Measurements from ENCODE around the gene DNAJA2.
A peak's percentile ranks its signal among the peaks of the same experiment; 100 is the strongest.
"Not testable (repeated sequence)": the region's sequence is repeated elsewhere in the genome, so short reads cannot be mapped to it uniquely, and the experiment has no call there.

The DNAJA2 gene

GRCh38 chr16:46975165-46975564 lies 1.7 kb upstream of the DNAJA2 start:
- no peak for DNase-seq (ENCODE audit: low spot score)

- peak; percentile 12 for DNase-seq (ENCODE audit: low spot score)
Measured at GRCh38 chr16:46974352-46974751, 878 bp upstream of the DNAJA2 start.

GRCh38 chr16:46973996-46974324 lies 486 bp upstream of the DNAJA2 start:
- DNase-seq (ENCODE audit: low spot score), result no peak

GRCh38 chr16:46972429-46973206 lies 856 bp downstream of the DNAJA2 start:
- peak; percentile 57 for DNase-seq (ENCODE audit: low spot score)

DNA sequence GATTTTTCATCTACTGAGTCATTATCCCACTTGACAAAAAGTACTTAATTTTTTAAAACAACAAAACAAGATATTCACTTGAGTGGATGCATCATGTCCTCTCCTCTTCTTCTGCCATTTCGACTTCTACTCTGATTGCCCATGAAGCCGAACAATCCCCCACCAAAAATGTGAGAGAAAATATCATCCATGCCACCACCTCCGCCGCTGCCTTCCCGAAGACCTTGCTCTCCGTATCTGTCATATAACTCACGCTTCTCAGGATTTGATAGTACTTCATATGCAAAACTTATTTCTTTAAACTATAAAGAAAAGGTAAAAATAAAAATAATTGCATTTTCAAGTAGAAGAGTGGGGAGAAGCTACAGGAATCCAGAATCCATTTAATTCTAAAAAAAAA lies 2.2 kb downstream of the DNAJA2 start:
- no peak for DNase-seq (ENCODE audit: low spot score)

GRCh38 chr16:46970089-46970488 lies 3.4 kb downstream of the DNAJA2 start:
- no peak for DNase-seq (ENCODE audit: low spot score)

DNA sequence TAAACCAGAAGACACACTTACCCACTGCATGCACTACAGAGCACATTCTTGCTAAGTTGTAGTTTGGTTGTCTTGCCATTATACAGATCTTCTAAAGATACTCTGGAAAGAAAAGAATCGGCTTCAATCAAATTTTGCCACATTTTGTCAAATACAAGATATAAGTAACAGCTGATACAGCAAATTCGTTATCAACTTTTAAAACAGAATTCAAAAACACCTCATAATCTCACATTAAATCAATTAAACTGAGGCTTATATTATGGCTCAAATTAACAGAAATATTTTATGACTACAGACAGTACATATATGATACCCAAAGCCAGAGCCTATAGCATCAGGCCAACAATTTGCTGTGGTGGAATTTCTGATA lies 5.4 kb downstream of the DNAJA2 start:
- DNase-seq (ENCODE audit: low spot score), result no peak

- no peak for DNase-seq (ENCODE audit: low spot score)
Measured at GRCh38 chr16:46962629-46963028, 10.8 kb downstream of the DNAJA2 start.

GRCh38 chr16:46961373-46962353 lies 11.8 kb downstream of the DNAJA2 start:
- DNase-seq (ENCODE audit: low spot score), result peak; percentile 27

DNA sequence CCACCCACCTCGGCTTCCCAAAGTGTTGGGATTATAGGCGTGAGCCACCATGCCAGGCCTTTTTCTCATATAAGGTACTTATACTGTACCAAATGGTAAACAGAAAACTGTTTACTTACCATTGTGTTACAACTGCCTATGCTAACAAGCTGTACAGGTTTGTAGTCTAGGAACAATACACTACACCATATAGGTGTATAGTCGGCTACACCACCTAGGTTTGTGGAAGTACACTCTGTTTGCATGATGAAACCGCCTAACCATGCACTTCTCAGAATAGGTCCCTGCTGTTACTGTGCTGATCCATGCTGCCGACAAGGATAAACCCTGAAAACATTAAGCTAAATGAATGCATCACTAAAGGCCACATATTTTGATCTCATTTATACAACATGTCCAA lies 18.9 kb downstream of the DNAJA2 start:
- DNase-seq (ENCODE audit: low spot score), result no peak

DNA sequence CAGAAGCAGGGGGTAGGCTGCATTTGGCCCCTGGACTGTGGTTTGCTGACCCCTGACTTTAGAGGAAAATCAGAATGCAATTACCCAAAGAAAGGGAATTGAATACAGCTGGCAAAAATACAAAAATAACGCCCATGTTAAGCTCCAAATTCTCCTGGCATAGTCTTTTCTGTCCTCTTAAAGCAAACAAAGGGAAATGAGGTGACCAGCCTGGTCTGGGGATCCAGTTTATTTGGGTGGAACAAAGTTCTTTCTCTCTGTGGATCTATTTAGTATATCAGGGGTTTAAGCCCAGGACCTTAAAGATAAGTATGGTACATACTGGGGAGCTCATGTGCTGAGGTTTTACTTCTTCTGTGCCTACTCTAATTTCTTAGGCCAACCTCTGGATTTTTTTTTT lies 23.5 kb downstream of the DNAJA2 start:
- no peak for DNase-seq (ENCODE audit: low spot score)

DNA sequence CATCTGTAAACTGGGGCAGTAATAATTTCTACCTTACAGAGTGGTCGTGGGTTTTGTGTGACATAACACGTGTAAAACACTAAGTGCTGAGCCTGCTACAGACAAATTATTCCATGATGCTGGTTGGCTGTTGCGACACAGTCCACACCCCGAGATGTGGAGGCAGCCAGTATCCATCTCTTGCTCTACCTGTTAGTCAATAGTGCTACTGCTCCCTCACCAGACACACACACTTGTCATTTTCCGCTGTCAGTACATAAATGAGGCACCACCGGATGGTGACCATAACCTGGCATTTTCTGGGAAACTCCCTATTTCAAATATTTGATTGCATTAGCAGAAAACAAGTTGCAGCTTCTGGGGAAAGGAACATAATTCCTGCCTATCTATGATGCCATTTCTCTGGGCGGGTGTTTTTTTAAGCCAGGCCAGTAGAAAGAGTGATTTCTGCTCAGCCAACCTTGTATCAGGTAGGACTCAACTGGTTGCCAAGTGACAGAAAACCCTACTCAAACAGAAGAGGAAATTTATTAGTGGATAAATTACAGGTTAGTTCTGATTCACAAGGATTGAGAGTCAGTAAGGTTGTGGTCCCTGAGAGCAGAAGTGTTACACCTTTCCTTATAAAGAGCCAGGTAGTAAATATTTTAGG lies 24.1 kb downstream of the DNAJA2 start:
- DNase-seq (ENCODE audit: low spot score), result no peak

DNA sequence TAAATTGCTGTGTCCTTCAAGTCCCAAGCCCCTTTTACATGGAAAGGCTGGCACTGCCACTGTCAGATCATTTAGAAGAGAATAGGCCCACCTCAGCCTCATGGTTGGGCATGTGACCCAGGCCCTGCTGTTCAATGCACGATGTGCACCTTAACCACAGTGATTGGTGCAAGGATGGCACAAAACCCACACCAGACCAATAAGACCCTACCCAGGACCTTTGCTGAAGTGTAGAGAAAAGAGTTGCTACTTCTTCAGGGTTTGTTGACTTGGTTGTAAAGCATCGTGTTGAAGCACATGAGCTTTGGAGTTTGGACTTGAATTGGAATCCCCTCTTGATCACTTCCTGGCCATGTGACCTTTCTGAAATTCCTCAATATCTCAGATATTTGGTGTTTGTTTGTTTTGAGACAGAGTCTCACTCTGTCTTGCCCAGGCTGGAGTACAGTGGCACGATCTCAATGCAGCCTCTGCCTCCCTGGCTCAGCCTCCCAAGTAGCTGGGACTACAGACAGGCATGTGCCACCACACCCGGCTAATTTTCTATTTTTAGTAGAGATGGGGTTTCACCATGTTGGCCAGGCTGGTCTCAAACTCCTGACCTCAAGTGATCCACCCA lies 24.8 kb downstream of the DNAJA2 start:
- DNase-seq (ENCODE audit: low spot score), result no peak

DNA sequence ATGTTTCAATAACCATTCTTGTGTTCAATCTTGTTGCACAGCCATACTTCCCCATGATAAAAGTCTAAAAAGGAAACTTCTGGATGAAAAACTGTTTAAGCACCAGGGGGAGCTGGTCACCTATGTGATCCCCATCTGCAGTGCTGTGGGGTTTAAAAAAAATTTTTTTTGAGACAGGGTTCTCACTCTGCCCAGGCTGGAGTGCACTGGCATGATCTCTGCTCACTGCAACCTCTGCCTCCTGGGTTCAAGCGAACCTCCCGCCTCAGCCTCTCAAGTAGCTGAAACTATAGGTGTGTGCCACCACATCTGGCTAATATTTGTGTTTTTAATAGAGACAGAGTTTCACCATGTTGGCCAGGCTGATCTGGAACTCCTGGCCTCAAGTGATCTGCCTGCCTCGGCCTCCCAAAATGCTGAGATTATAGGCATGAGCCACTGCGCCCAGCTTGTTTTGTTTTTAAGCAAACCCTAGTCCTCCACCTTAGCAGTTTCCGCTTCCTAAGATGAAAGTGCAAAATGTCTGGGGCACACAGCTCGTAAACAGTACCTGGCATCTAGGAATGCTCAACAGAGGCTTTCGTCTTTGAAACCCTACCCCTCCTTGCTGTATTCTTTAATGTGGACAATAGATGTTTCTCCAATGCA lies 25.4 kb downstream of the DNAJA2 start:
- DNase-seq (ENCODE audit: low spot score), result no peak

- DNase-seq (ENCODE audit: low spot score), result not testable (repeated sequence)
Measured at GRCh38 chr16:46944713-46945112, 28.8 kb downstream of the DNAJA2 start.

GRCh38 chr16:46937536-46937935 lies 35.9 kb downstream of the DNAJA2 start:
- DNase-seq (ENCODE audit: low spot score), result no peak

GRCh38 chr16:46932802-46933201 lies 40.7 kb downstream of the DNAJA2 start:
- DNase-seq (ENCODE audit: low spot score), result no peak

GRCh38 chr16:46930861-46931260 lies 42.6 kb downstream of the DNAJA2 start:
- no peak for DNase-seq (ENCODE audit: low spot score)

DNA sequence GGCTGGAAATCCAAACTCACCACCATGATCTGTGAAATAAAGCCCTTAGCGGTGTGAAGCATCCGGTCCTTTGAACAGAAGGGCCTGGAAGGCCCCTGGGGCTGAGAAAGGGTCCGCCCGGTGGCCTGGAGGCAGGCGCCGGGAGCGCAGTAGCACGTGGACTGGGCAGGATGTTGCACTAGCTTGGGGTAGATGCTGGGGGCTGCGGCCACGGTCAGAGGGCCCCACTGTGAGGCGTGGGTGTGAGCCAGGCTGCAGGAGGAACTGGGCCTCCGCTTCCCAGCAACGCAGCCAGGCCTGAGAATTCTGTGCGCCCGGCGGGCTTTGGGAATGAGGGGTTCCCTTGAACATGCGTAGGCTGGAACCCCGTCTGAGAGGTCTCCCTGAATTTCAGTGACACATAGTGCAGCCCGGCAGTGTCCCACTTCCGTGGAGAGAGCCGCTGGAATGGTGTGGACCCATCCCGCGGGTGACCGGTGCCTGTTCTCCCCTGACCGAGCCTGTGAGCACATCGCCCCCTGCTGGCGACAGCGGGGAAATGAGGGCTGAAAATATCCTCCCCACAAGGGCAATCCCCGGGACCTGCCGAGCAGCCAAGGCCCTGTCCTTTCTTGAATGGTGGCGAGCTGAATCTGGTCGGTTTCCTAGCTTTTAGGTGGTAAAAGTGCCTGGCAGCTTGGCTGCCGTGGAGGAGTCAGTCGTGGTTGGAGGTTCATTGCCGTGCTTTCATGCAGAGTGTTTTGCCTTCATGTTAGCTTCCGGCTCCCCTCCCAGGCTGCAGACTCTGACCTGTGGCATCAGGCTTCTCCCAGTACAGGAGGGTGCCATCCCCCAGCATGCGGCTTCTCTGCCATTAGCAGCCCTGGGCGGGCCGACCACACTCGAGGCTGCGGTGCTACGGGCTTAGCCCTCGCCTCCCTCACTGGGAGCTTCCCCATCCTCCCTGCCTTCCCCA lies 43.8 kb downstream of the DNAJA2 start:
- DNase-seq (ENCODE audit: low spot score), result peak; percentile 88

DNA sequence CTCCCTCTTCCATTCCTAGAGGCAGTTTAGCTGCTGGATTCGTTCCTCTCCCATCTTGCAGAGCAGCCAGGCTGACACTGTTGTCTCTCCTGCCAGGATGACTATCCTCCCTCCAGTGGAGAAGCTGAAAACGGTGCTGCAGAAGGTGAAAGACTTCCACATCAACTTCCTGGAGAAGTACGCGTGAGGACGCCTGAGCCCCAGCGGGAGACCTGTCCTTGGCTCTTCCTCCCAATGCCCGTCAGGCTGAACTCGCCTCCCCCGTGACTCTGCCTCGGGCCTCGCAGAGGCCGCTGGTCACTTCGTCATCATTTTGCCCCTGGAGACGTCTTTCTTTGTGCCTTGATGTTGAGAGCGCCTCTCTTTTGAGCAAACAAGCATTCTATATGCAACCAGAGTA lies 44.7 kb downstream of the DNAJA2 start:
- no peak for DNase-seq (ENCODE audit: low spot score)

DNA sequence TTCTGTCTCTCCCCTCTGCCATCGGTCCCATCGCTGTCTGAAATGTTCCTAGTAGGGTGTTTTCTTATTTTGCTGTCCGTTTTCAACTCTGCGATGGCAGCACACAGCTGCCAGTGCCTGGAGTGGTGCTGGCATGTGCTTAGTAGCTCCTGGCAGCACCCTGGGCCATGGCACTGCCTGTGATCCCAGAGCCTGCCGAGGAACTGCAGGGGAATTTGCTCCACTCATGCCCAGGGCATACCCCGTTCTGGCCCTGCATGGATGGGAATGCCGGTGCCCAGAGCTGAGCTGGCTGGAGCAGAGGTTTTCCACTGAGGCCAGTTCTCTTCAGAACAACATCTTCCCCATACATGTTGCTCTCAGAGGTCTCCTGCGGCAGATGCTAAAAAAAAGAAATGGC lies 46.2 kb downstream of the DNAJA2 start:
- DNase-seq (ENCODE audit: low spot score), result no peak
